ENCODE results near the gene TESPA1. TPM values are rescaled to one million over a fixed set of nuclear protein-coding genes. Genes with fewer than 3 reads are reported as not detected.

Gene TESPA1
- total RNA-seq, 4 donors from 2014 or later = 1.6 to 15.3 (median 4.3) TPM

- Histone ChIP-seq H3K4me1 (no peaks in the 10 kb centered on the region), H3K9me3 (peaks cover 0 to 13% of the 10 kb centered on the region in 2 donors)
These were observed 58.3 kb downstream of the TESPA1 start for GRCh38 chr12:54926246-54926645.

GRCh38 chr12:54924972-54925707 lies 59.4 kb downstream of the TESPA1 start:
- intact Hi-C loops (cut with DNase I; ENCODE audit: low total_unique reads) (no loop called here), in situ Hi-C loops (cut with MboI; ENCODE audit: low pct_ligation_motif_present in 1 of 4, low pct_unique_long_range_greater_than_20kb in 1 of 4, low sequenced_read_pairs in 3 of 4) (no loop called here)
- H3K4me1 ChIP-seq = no peaks in the 10 kb centered on the region
- H3K4me3 ChIP-seq = no peak overlapping the region
- H3K9me3 ChIP-seq = peaks cover 0 to 6% of the 10 kb centered on the region in 2 donors
- H3K36me3 ChIP-seq = no peaks in the 10 kb centered on the region
- 11 to 78% methylated on average over 3 to 8 of the region's 8 CpGs for WGBS, 2 donors (ENCODE audit: low coverage in 1 of 2)
- TF ChIP-seq POLR2AphosphoS5 (IDR thresholded peaks at IDR 0.05) (no peak), POLR2A (IDR thresholded peaks at IDR 0.05) (no peak), EP300 (IDR thresholded peaks at IDR 0.05; ENCODE audit: low read depth) (no peak)
- TF ChIP-seq, protein P1, sequence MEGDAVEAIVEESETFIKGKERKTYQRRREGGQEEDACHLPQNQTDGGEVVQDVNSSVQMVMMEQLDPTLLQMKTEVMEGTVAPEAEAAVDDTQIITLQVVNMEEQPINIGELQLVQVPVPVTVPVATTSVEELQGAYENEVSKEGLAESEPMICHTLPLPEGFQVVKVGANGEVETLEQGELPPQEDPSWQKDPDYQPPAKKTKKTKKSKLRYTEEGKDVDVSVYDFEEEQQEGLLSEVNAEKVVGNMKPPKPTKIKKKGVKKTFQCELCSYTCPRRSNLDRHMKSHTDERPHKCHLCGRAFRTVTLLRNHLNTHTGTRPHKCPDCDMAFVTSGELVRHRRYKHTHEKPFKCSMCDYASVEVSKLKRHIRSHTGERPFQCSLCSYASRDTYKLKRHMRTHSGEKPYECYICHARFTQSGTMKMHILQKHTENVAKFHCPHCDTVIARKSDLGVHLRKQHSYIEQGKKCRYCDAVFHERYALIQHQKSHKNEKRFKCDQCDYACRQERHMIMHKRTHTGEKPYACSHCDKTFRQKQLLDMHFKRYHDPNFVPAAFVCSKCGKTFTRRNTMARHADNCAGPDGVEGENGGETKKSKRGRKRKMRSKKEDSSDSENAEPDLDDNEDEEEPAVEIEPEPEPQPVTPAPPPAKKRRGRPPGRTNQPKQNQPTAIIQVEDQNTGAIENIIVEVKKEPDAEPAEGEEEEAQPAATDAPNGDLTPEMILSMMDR (IDR thresholded peaks at IDR 0.05) = no peak
- no peaks in the 10 kb centered on the region for H3K27me3 ChIP-seq
- no peak overlapping the region for H3K27ac ChIP-seq
- no peak for DNase-seq

More at GRCh38 chr12:54926246-54926645, 58.3 kb downstream of the TESPA1 start:
- Histone ChIP-seq H3K27me3 (no peaks in the 10 kb centered on the region), H3K27ac (no peak overlapping the region), H3K4me3 (no peak overlapping the region), H3K36me3 (no peaks in the 10 kb centered on the region)
- in situ Hi-C loops (cut with MboI; ENCODE audit: low pct_ligation_motif_present in 1 of 4, low pct_unique_long_range_greater_than_20kb in 1 of 4, low sequenced_read_pairs in 3 of 4) (no loop called here), intact Hi-C loops (cut with DNase I; ENCODE audit: low total_unique reads) (no loop called here)
- WGBS, 2 donors (ENCODE audit: low coverage in 1 of 2) = 92% methylated on average over 1 of the region's 1 CpG; no CpG with 5 or more reads in 1 of the 2 donors
- DNase-seq = no peak
- TF ChIP-seq POLR2A (IDR thresholded peaks at IDR 0.05) = no peak
- no peak for TF ChIP-seq EP300 (IDR thresholded peaks at IDR 0.05; ENCODE audit: low read depth)

GRCh38 chr12:54917001-54917488 lies 67.5 kb downstream of the TESPA1 start:
- Histone ChIP-seq H3K4me3 (no peak overlapping the region), H3K27ac (no peak overlapping the region), H3K4me1 (no peaks in the 10 kb centered on the region), H3K36me3 (no peaks in the 10 kb centered on the region), H3K27me3 (no peaks in the 10 kb centered on the region), H3K9me3 (no peaks in the 10 kb centered on the region)
- no peak for DNase-seq
- WGBS, 2 donors (ENCODE audit: low coverage in 1 of 2) = 88% methylated on average over 21 of the region's 21 CpGs; no CpG with 5 or more reads in 1 of the 2 donors
- no peak for TF ChIP-seq EP300 (IDR thresholded peaks at IDR 0.05; ENCODE audit: low read depth)
- TF ChIP-seq POLR2AphosphoS5 (IDR thresholded peaks at IDR 0.05) = no peak
- TF ChIP-seq POLR2A (IDR thresholded peaks at IDR 0.05) = no peak
- TF ChIP-seq, protein P1 (IDR thresholded peaks at IDR 0.05) = no peak
- in situ Hi-C loops (cut with MboI; ENCODE audit: low pct_ligation_motif_present in 1 of 4, low pct_unique_long_range_greater_than_20kb in 1 of 4, low sequenced_read_pairs in 3 of 4) (no loop called here), intact Hi-C loops (cut with DNase I; ENCODE audit: low total_unique reads) (no loop called here)

Other genes with a start within 250 kb of the TESPA1 start
- not detected for gene MUCL1, start 130.2 kb downstream of the TESPA1 start, total RNA-seq
- gene NEUROD4, start 35.2 kb upstream of the TESPA1 start, total RNA-seq = not detected
- gene OR9K2, start 141.6 kb upstream of the TESPA1 start, total RNA-seq = not detected
- not detected for gene OR10A7, start 236.3 kb upstream of the TESPA1 start, total RNA-seq

Measured in transverse colon (tissue), 4 donors.